ENCODE results near the gene ARHGEF4. TPM values are rescaled to one million over a fixed set of nuclear protein-coding genes. Genes with fewer than 3 reads are reported as not detected.

Gene ARHGEF4
- total and polyA plus RNA-seq, 11 donors: 0.30 to 5.5 (median 3.8) TPM

DNA sequence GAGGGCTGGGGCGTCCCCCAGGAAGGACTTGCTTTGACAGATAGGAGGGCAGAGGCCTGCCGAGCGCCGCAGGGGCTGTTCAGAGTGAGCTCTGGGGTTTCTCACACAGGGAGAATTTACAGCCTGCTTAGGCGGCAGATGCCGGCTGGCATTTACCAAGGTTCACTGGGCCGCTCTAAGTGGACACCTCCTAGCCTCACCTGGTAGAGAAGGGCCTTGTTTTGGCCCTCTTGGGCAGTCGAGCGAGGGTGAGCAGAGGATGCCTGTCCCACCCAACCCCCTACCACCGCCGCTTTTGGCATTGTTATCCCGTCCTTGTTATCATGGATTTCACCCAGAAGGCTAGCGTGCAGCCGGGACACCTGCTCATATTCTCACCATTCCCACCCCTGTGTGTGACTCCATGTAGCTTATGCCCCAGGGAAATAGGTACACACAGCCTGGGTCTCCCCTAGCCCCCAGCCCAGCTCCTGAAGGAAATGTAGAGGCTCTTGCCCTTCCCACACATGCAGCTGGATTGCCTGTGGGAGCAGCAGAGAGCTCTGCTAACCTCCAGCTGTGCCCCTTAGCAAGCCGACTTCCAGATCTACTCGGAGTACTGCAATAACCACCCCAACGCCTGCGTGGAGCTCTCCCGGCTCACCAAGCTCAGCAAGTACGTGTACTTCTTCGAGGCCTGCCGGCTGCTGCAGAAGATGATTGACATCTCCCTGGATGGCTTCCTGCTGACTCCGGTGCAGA is 204.1 kb downstream of the ARHGEF4 start:
- ATAC-seq (no peak), DNase-seq (peak in 1 of 5 donors; percentile 19)
- H3K36me3 ChIP-seq: no peaks in the 10 kb centered on the region
- no peaks in the 10 kb centered on the region for H3K9me3 ChIP-seq
- H3K27ac ChIP-seq: no peak overlapping the region
- peaks cover 0 to 19% (median 2%) of the 10 kb centered on the region in 12 donors for H3K4me1 ChIP-seq
- no peak for TF ChIP-seq POLR2A (IDR thresholded peaks at IDR 0.05)
- TF ChIP-seq, protein P1, sequence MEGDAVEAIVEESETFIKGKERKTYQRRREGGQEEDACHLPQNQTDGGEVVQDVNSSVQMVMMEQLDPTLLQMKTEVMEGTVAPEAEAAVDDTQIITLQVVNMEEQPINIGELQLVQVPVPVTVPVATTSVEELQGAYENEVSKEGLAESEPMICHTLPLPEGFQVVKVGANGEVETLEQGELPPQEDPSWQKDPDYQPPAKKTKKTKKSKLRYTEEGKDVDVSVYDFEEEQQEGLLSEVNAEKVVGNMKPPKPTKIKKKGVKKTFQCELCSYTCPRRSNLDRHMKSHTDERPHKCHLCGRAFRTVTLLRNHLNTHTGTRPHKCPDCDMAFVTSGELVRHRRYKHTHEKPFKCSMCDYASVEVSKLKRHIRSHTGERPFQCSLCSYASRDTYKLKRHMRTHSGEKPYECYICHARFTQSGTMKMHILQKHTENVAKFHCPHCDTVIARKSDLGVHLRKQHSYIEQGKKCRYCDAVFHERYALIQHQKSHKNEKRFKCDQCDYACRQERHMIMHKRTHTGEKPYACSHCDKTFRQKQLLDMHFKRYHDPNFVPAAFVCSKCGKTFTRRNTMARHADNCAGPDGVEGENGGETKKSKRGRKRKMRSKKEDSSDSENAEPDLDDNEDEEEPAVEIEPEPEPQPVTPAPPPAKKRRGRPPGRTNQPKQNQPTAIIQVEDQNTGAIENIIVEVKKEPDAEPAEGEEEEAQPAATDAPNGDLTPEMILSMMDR (IDR thresholded peaks at IDR 0.05): peak in 5 of 12 donors; percentile 6 to 24 (median 9)
- peak overlapping the region in 4 of 12 donors; percentile 37 to 44 (median 41) for H3K4me3 ChIP-seq
- intact Hi-C loops (cut with DNase I): no loop called here
- 47 to 56% (median 53%) methylated on average over 18 to 23 of the region's 23 CpGs for WGBS, 4 donors
- H3K27me3 ChIP-seq: peaks cover 0 to 35% (median 8%) of the 10 kb centered on the region in 9 donors

DNA sequence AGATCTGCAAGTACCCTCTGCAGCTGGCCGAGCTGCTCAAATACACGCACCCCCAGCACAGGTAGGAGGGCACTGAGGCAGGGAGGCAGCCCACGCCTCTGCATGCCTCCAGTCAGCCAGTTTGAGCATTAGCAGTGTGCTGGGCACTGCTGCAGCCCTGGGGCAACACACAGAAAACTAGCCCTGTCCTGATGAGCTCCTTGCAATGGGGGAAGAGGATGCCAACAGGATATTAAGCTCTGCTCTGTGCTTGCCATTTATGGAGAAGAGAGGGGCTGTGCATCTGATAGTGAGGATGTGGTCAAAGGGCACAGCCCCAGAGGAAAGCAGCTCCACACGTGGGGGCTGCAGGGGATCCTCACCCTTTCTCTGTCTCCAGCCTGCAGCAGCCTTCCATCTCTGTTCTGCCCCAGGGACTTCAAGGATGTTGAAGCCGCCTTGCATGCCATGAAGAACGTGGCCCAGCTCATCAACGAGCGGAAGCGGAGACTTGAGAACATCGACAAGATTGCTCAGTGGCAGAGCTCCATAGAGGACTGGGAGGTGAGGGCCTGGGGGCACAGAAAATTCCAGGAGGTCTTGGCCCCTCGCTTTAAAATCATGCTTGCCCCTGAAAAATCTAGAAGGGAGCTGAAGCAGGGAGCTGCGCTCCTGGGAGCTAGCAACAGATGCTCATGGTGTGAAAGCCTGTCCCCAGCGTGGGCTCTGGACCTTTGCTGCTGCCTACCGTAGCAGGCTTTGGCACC is 204.9 kb downstream of the ARHGEF4 start:
- H3K9me3 ChIP-seq: no peaks in the 10 kb centered on the region
- WGBS, 4 donors: 79 to 90% (median 86%) methylated on average over 12 to 14 of the region's 14 CpGs
- H3K27ac ChIP-seq: no peak overlapping the region
- ATAC-seq (no peak), DNase-seq (peak in 1 of 5 donors; percentile 13)
- peaks cover 0 to 6% (median 0%) of the 10 kb centered on the region in 9 donors for H3K36me3 ChIP-seq
- H3K4me3 ChIP-seq: peak overlapping the region in 1 of 12 donors; percentile 44
- H3K4me1 ChIP-seq: peaks cover 0 to 24% (median 5%) of the 10 kb centered on the region in 12 donors
- H3K27me3 ChIP-seq: peaks cover 0 to 28% (median 1%) of the 10 kb centered on the region in 9 donors
- TF ChIP-seq, protein P1 (IDR thresholded peaks at IDR 0.05): no peak
- TF ChIP-seq POLR2A (IDR thresholded peaks at IDR 0.05): no peak
- intact Hi-C loops (cut with DNase I): no loop called here

DNA sequence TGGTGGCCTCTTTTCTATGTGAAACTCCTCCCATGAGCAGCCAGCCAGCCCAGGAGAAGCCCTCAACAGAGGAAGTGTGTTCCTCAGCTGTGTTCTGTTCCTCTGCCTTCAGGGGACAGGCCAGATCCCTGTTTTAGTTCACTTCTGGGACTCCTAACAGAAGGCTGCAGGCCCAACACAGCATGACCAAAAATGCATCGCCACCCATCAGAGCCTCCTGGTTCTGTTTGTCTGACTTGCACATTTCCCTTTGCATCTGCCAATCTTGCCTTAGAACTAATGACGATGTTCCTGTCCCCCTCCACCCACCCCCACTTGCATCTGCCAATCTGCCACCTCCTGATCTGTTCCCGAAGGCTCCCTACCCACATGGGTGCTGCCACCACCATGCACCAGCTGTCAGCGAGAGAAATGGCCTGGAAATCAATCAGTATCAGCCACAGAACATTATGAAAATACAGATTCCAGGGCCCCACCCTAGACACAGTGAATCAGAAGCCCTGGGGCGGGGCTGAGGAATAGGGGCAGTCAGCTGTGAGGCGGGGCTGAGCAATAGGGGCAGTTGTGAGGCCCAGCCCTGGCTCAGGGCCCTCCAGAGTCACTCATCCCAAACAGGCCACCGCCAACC is 205.5 kb downstream of the ARHGEF4 start:
- Histone ChIP-seq H3K9me3 (no peaks in the 10 kb centered on the region), H3K4me3 (no peak overlapping the region), H3K36me3 (peaks cover 0 to 13% (median 6%) of the 10 kb centered on the region in 9 donors), H3K27me3 (peaks cover 0 to 21% (median 0%) of the 10 kb centered on the region in 9 donors), H3K4me1 (peaks cover 0 to 31% (median 6%) of the 10 kb centered on the region in 12 donors), H3K27ac (no peak overlapping the region)
- no peak for ATAC-seq
- DNase-seq: peak in 1 of 5 donors; percentile 14
- intact Hi-C loops (cut with DNase I): no loop called here
- TF ChIP-seq, protein P1 (IDR thresholded peaks at IDR 0.05): no peak
- TF ChIP-seq POLR2A (IDR thresholded peaks at IDR 0.05): no peak
- 86 to 95% (median 95%) methylated on average over 7 of the region's 7 CpGs for WGBS, 4 donors

Data from heart left ventricle (tissue), 16 donors.